Thoracic aorta (tissue), 2 donors: Measurements from ENCODE around the gene TRIO. TPM values are rescaled to one million over a fixed set of nuclear protein-coding genes. Genes with fewer than 3 reads are reported as not detected.

Experiments
- ATAC-seq: fragments of 150-250 bp; one replicate; pipeline ENCODE4 v1.8.0; 2017; ENCODE audit warnings: low read depth; ENCODE audit not compliant: insufficient number of reproducible peaks, low FRiP score
- DNase-seq: peaks from one replicate; pipeline ENCODE4 v3.0.0-alpha.2; 2020; ENCODE audit warnings: low spot score
- H3K27ac ChIP-seq, 2 donors: fragments of 200-600 bp; sonication (generic); 1 replicate in 1 of 2; 2 replicates in 1 of 2; pipeline ENCODE4 v1.5.1; 2016; ENCODE audit warnings: mild to moderate bottlenecking in 2 of 2, moderate library complexity in 2 of 2
- H3K27me3 ChIP-seq: fragments of 200-600 bp; sonication (generic); replicated peaks from 2 replicates; pipeline ENCODE4 v1.6.0; 2016; ENCODE audit warnings: mild to moderate bottlenecking; ENCODE audit not compliant: insufficient read depth
- H3K36me3 ChIP-seq: fragments of 200-600 bp; sonication (generic); one replicate; pipeline ENCODE4 v1.5.1; 2016
- H3K4me1 ChIP-seq, 2 donors: fragments of 200-600 bp; sonication (generic); 1 replicate in 1 of 2; 2 replicates in 1 of 2; pipeline versions ENCODE4 v1.5.1 to v1.6.0; 2016; ENCODE audit warnings: low read depth in 2 of 2, mild to moderate bottlenecking in 1 of 2; ENCODE audit not compliant: control insufficient read depth in 1 of 2
- H3K4me3 ChIP-seq: fragments of 200-600 bp; sonication (generic); 2 replicates; pipeline ENCODE4 v1.5.1; 2016; ENCODE audit warnings: mild to moderate bottlenecking
- H3K9me3 ChIP-seq: fragments of 200-600 bp; sonication (generic); 2 replicates; pipeline ENCODE4 v1.5.1; 2016
- CTCF ChIP-seq: fragments of 200-600 bp; sonication (generic); IDR thresholded peaks from one replicate; pipeline ENCODE4 v1.5.1; 2019; ENCODE audit warnings: antibody characterized with exemption
- total RNA-seq, 2 donors: library from RNA; depleted of rRNA; stranded (reverse); fragments of >200 nt; gene quantifications; one replicate each; pipeline versions ENCODE4 v1.1.0 to v1.2.3, GENCODE V29; 2016

Gene TRIO
- total RNA-seq, 2 donors from 2014 or later, result 219 to 300 TPM

DNA sequence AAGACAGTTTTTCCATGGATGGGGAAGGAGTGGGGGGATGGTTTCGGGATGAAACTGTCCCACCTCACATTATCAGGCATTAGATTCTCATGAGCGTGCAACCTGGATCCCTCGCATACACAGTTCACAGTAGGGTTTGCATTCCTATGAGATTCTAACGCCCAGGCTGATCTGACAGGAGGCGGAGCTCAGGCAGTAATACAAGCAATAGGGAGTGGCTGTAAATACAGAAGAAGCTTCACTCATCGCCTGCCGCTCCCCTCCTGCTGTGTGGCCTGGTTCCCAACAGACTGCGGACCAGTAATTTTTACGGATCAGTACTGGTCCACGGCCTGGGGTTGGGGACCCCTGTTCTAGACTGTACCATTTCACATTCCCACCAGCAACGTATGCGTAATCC, 370.1 kb downstream of the TRIO start:
- Histone ChIP-seq H3K36me3 (peaks cover 2% of the 10 kb centered on the region), H3K4me1 (no peaks in the 10 kb centered on the region), H3K4me3 (no peak overlapping the region), H3K27ac (no peak overlapping the region), H3K9me3 (peaks cover 6% of the 10 kb centered on the region), H3K27me3 (no peaks in the 10 kb centered on the region)
- ATAC-seq, result no peak
- no peak for DNase-seq
- TF ChIP-seq CTCF, result no peak

GRCh38 chr5:14516901-14517300, 373.8 kb downstream of the TRIO start:
- TF ChIP-seq CTCF, result no peak
- ATAC-seq (no peak), DNase-seq (no peak)
- no peak overlapping the region for H3K4me3 ChIP-seq
- H3K4me1 ChIP-seq, result no peaks in the 10 kb centered on the region
- no peaks in the 10 kb centered on the region for H3K36me3 ChIP-seq
- H3K27me3 ChIP-seq, result no peaks in the 10 kb centered on the region
- H3K27ac ChIP-seq, result no peak overlapping the region
- peaks cover 6% of the 10 kb centered on the region for H3K9me3 ChIP-seq

GRCh38 chr5:14518638-14519037, 375.5 kb downstream of the TRIO start:
- no peak for TF ChIP-seq CTCF
- ATAC-seq (no peak), DNase-seq (no peak)
- H3K9me3 ChIP-seq, result peaks cover 6% of the 10 kb centered on the region
- no peak overlapping the region for H3K4me3 ChIP-seq
- no peaks in the 10 kb centered on the region for H3K4me1 ChIP-seq
- no peak overlapping the region for H3K27ac ChIP-seq
- H3K27me3 ChIP-seq, result no peaks in the 10 kb centered on the region
- H3K36me3 ChIP-seq, result no peaks in the 10 kb centered on the region

DNA sequence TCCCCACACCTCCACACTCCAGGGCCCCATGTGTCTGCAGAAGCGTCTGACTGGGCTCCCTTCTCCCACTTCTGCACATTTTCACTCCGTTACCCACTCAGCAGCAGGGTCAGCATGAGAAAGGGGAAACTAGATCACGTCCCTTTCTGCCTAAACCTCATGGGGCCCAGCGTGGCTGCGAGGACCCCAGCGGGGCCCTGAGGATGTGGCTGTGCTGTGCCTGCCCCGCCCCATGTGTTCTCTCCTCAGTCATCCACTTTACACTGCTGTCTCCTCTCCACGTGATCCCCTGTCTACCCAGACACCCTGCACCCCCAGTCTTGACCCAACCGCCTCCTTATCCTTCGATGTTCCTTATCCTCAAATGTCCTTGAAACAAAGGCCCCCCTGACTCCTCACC, 378.6 kb downstream of the TRIO start:
- DNase-seq, result no peak
- H3K9me3 ChIP-seq, result no peaks in the 10 kb centered on the region
- no peaks in the 10 kb centered on the region for H3K4me1 ChIP-seq
- no peak for TF ChIP-seq CTCF
- no peak overlapping the region for H3K27ac ChIP-seq
- H3K36me3 ChIP-seq, result no peaks in the 10 kb centered on the region
- H3K4me3 ChIP-seq, result no peak overlapping the region
- ATAC-seq, result no peak
- H3K27me3 ChIP-seq, result no peaks in the 10 kb centered on the region

GRCh38 chr5:14522721-14523120, 379.6 kb downstream of the TRIO start:
- no peak for DNase-seq
- no peaks in the 10 kb centered on the region for H3K36me3 ChIP-seq
- H3K27me3 ChIP-seq, result no peaks in the 10 kb centered on the region
- no peak overlapping the region for H3K4me3 ChIP-seq
- TF ChIP-seq CTCF, result no peak
- H3K27ac ChIP-seq, result no peak overlapping the region
- no peak for ATAC-seq
- H3K4me1 ChIP-seq, result no peaks in the 10 kb centered on the region
- H3K9me3 ChIP-seq, result no peaks in the 10 kb centered on the region
